Neural cell (in vitro differentiated cells): ENCODE results near the gene NPY. TPM values are rescaled to one million over a fixed set of nuclear protein-coding genes. Genes with fewer than 3 reads are reported as not detected.

Experiments
- H2AFZ ChIP-seq: fragments of 200-600, 300-800 bp; sonication (generic), shearing (Covaris generic); 2 replicates; pipeline ENCODE4 v1.6.0; 2014; ENCODE audit warnings: low read depth, mild to moderate bottlenecking, antibody characterized with exemption, low read length, moderate library complexity
- H3F3A ChIP-seq: fragments of 200-600 bp; shearing (Covaris generic); 2 replicates; pipeline ENCODE4 v1.6.1; 2016; ENCODE audit warnings: mild to moderate bottlenecking, moderate library complexity, mixed read lengths, antibody characterized with exemption, low read length; ENCODE audit not compliant: insufficient read depth, poor library complexity, severe bottlenecking
- H3K27ac ChIP-seq: fragments of 200-600, 300-800 bp; sonication (generic), shearing (Covaris generic); 2 replicates; pipeline ENCODE4 v1.5.1; 2014; ENCODE audit warnings: mild to moderate bottlenecking, low read length, moderate library complexity
- H3K27me3 ChIP-seq: fragments of 300-800, 200-600 bp; sonication (generic), shearing (Covaris generic); 2 replicates; pipeline ENCODE4 v1.6.0; 2014; ENCODE audit warnings: mild to moderate bottlenecking, low read depth, low read length, moderate library complexity; ENCODE audit not compliant: insufficient read depth
- H3K36me3 ChIP-seq: fragments of 300-800, 200-600 bp; sonication (generic), shearing (Covaris generic); 2 replicates; pipeline ENCODE4 v1.5.1; 2014; ENCODE audit warnings: mild to moderate bottlenecking, antibody characterized with exemption, low read length, moderate library complexity; ENCODE audit not compliant: insufficient read depth
- H3K4me2 ChIP-seq: fragments of 300-800, 200-600 bp; sonication (generic), shearing (Covaris generic); 2 replicates; pipeline ENCODE4 v1.6.0; 2014; ENCODE audit warnings: mild to moderate bottlenecking, low read length
- H3K4me3 ChIP-seq: fragments of 300-800, 200-600 bp; sonication (generic), shearing (Covaris generic); 2 replicates; pipeline ENCODE4 v1.5.1; 2014; ENCODE audit warnings: mild to moderate bottlenecking, low read length, moderate library complexity
- H3K79me2 ChIP-seq: fragments of 200-600 bp; shearing (Covaris generic); replicated peaks from 2 replicates; pipeline ENCODE4 v1.6.0; 2014; ENCODE audit warnings: mild to moderate bottlenecking, low read length, moderate library complexity; ENCODE audit not compliant: insufficient read depth
- H3K9ac ChIP-seq: fragments of 300-800, 200-600 bp; sonication (generic), shearing (Covaris generic); 2 replicates; pipeline ENCODE4 v1.6.1; 2016; ENCODE audit warnings: mild to moderate bottlenecking, low read length, mixed read lengths
- H3K9me2 ChIP-seq: fragments of 200-600 bp; shearing (Covaris generic); 2 replicates; pipeline ENCODE4 v1.6.1; 2016; ENCODE audit warnings: mild to moderate bottlenecking, low read length, mixed read lengths; ENCODE audit not compliant: insufficient read depth
- H3K9me3 ChIP-seq: fragments of 200-600, 300-800 bp; sonication (generic), shearing (Covaris generic); 2 replicates; pipeline ENCODE4 v1.6.1; 2016; ENCODE audit warnings: mild to moderate bottlenecking, mixed run types, low read length, moderate library complexity, mixed read lengths
- H4K20me1 ChIP-seq: fragments of 200-600 bp; shearing (Covaris generic); 2 replicates; pipeline ENCODE4 v1.6.1; 2016; ENCODE audit warnings: mild to moderate bottlenecking, mixed run types; ENCODE audit not compliant: insufficient read depth
- EP300 ChIP-seq: fragments of 450-650 bp; conservative IDR thresholded peaks from 2 replicates; pipeline ENCODE4 v1.6.1; 2014; ENCODE audit warnings: antibody characterized with exemption, mild to moderate bottlenecking, moderate library complexity; ENCODE audit not compliant: poor library complexity, severe bottlenecking
- EZH2 ChIP-seq: fragments of 200-600, 300-800 bp; shearing (Covaris generic), sonication (generic); IDR thresholded peaks from 2 replicates; pipeline ENCODE4 v1.6.1; 2014; ENCODE audit warnings: antibody characterized with exemption, low read length, borderline replicate concordance, mild to moderate bottlenecking; ENCODE audit not compliant: insufficient read depth, poor library complexity, severe bottlenecking
- MXI1 ChIP-seq: fragments of 450-650 bp; conservative IDR thresholded peaks from 2 replicates; pipeline ENCODE4 v1.6.1; 2014; ENCODE audit warnings: antibody characterized with exemption, mild to moderate bottlenecking; ENCODE audit not compliant: poor library complexity, severe bottlenecking
- POLR2AphosphoS5 ChIP-seq: IDR thresholded peaks from 2 replicates; pipeline ENCODE4 v1.6.1; 2012
- RAD21 ChIP-seq: fragments of 450-650 bp; conservative IDR thresholded peaks from 2 replicates; pipeline ENCODE4 v1.6.1; 2014; ENCODE audit warnings: antibody characterized with exemption, mild to moderate bottlenecking, moderate library complexity
- REST ChIP-seq: IDR thresholded peaks from 2 replicates; pipeline ENCODE4 v1.6.1; 2012; ENCODE audit warnings: borderline replicate concordance
- SMC3 ChIP-seq: fragments of 450-650 bp; conservative IDR thresholded peaks from 2 replicates; pipeline ENCODE4 v1.6.1; 2014; ENCODE audit warnings: antibody characterized with exemption, mild to moderate bottlenecking, moderate library complexity; ENCODE audit not compliant: poor library complexity
- TAF1 ChIP-seq: IDR thresholded peaks from 2 replicates; pipeline ENCODE4 v1.6.1; 2012; ENCODE audit warnings: low read depth
- polyA plus RNA-seq: library from polyadenylated mRNA; depleted of rRNA; stranded (reverse); fragments of >200 nt; gene quantifications from 2 replicates; pipeline ENCODE4 v1.2.3, GENCODE V29; 2014
- TF ChIP-seq, protein P1 (sequence below): fragments of 450-650 bp; IDR thresholded peaks from 2 replicates; pipeline ENCODE4 v1.5.1; 2014; ENCODE audit warnings: antibody characterized with exemption, mild to moderate bottlenecking, moderate library complexity; ENCODE audit not compliant: poor library complexity, severe bottlenecking

Gene NPY
- polyA plus RNA-seq, 1 donor from 2014 or later = not detected

GRCh38 chr7:24241206-24241605 is 42.8 kb upstream of the NPY start:
- Histone ChIP-seq H3K9me3 (no peaks in the 10 kb centered on the region), H3K4me2 (no peak overlapping the region), H3K9me2 (no peaks in the 10 kb centered on the region), H3K27ac (no peak overlapping the region), H3K9ac (no peak overlapping the region), H3K4me3 (no peak overlapping the region), H2AFZ (no peak overlapping the region), H3K79me2 (no peaks in the 10 kb centered on the region), H3F3A (no peaks in the 10 kb centered on the region), H3K36me3 (no peaks in the 10 kb centered on the region), H4K20me1 (no peaks in the 10 kb centered on the region), H3K27me3 (no peaks in the 10 kb centered on the region)
- TF ChIP-seq MXI1 (no peak), TAF1 (no peak), SMC3 (no peak), RAD21 (no peak), POLR2AphosphoS5 (no peak)

- Histone ChIP-seq H4K20me1 (no peaks in the 10 kb centered on the region), H3K9me2 (no peaks in the 10 kb centered on the region), H3F3A (no peaks in the 10 kb centered on the region), H3K4me2 (no peak overlapping the region), H3K9me3 (no peaks in the 10 kb centered on the region), H3K79me2 (no peaks in the 10 kb centered on the region), H2AFZ (no peak overlapping the region), H3K4me3 (no peak overlapping the region), H3K9ac (no peak overlapping the region), H3K27me3 (no peaks in the 10 kb centered on the region), H3K27ac (no peak overlapping the region), H3K36me3 (no peaks in the 10 kb centered on the region)
- TF ChIP-seq SMC3 (no peak), EP300 (no peak), TAF1 (no peak), EZH2 (no peak)
Observed at GRCh38 chr7:24244554-24244953, 39.4 kb upstream of the NPY start.

DNA sequence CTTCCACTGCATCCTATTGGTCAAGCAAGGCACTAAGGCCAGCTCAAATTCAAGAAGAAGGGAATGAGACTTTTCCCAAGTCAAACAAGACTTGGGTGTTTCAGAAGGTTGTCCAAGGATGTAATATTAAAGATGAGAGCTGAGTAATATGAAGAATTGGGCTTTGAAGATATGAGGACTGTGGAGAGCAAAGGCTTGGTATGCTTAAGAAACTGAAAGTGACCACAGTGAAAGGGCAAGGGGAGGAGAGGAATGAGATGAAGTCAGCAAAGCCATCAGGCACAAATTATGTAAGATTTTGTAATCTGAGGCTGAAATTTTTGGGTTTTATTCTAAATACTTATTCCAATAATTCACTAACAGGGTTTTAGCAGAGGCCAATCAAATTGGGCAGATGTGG is 38.6 kb upstream of the NPY start:
- Histone ChIP-seq H3K4me2 (no peak overlapping the region), H2AFZ (no peak overlapping the region), H3K27me3 (no peaks in the 10 kb centered on the region), H3K36me3 (no peaks in the 10 kb centered on the region), H3K79me2 (no peaks in the 10 kb centered on the region), H4K20me1 (no peaks in the 10 kb centered on the region), H3K4me3 (no peak overlapping the region), H3K27ac (no peak overlapping the region), H3F3A (no peaks in the 10 kb centered on the region), H3K9ac (no peak overlapping the region), H3K9me2 (no peaks in the 10 kb centered on the region), H3K9me3 (no peaks in the 10 kb centered on the region)
- no peak for TF ChIP-seq EZH2
- TF ChIP-seq RAD21 = no peak
- no peak for TF ChIP-seq TAF1
- TF ChIP-seq MXI1 = no peak
- TF ChIP-seq EP300 = no peak
- no peak for TF ChIP-seq POLR2AphosphoS5
- TF ChIP-seq SMC3 = no peak
- TF ChIP-seq REST = no peak
- TF ChIP-seq, protein P1, sequence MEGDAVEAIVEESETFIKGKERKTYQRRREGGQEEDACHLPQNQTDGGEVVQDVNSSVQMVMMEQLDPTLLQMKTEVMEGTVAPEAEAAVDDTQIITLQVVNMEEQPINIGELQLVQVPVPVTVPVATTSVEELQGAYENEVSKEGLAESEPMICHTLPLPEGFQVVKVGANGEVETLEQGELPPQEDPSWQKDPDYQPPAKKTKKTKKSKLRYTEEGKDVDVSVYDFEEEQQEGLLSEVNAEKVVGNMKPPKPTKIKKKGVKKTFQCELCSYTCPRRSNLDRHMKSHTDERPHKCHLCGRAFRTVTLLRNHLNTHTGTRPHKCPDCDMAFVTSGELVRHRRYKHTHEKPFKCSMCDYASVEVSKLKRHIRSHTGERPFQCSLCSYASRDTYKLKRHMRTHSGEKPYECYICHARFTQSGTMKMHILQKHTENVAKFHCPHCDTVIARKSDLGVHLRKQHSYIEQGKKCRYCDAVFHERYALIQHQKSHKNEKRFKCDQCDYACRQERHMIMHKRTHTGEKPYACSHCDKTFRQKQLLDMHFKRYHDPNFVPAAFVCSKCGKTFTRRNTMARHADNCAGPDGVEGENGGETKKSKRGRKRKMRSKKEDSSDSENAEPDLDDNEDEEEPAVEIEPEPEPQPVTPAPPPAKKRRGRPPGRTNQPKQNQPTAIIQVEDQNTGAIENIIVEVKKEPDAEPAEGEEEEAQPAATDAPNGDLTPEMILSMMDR = no peak
